Activated T-helper 17 cell treated with anti-CD3 and anti-CD28 coated beads, Interleukin-2, amount 50 U/mL, for 72 hours (primary cell): ENCODE results near the gene AADAC. TPM values are rescaled to one million over a fixed set of nuclear protein-coding genes. Genes with fewer than 3 reads are reported as not detected.
"Not testable (repeated sequence)": the region's sequence is repeated elsewhere in the genome, so short reads cannot be mapped to it uniquely, and the experiment has no call there.

Experiments used
- ATAC-seq: fragments of 150-1000 bp; cut with Tn5 transposase; replicated peaks from 2 replicates; pipeline ENCODE4 v1.10.0; 2021; ENCODE audit warnings: mild to moderate bottlenecking, moderate library complexity
- H3K27ac Mint-ChIP-seq: one replicate; pipeline ENCODE4 v1.8.0; 2022; ENCODE audit warnings: mixed read lengths
- H3K27me3 Mint-ChIP-seq: one replicate; pipeline ENCODE4 v1.8.0; 2022; ENCODE audit warnings: mixed read lengths
- H3K36me3 Mint-ChIP-seq: one replicate; pipeline ENCODE4 v1.8.0; 2022; ENCODE audit warnings: low read depth, mild to moderate bottlenecking, mixed read lengths
- H3K4me1 Mint-ChIP-seq: one replicate; pipeline ENCODE4 v1.8.0; 2022; ENCODE audit warnings: mixed read lengths
- H3K4me3 Mint-ChIP-seq: one replicate; pipeline ENCODE4 v1.8.0; 2022; ENCODE audit warnings: mild to moderate bottlenecking, mixed read lengths
- H3K9me3 Mint-ChIP-seq: one replicate; pipeline ENCODE4 v1.8.0; 2022; ENCODE audit warnings: mixed read lengths
- total RNA-seq, 2 donors: library from RNA; stranded (reverse); gene quantifications; one replicate each; pipeline ENCODE4 v1.2.3, GENCODE V29; 2022

Gene AADAC
- total RNA-seq, 2 donors from 2014 or later, result not detected

GRCh38 chr3:151789853-151790463 lies 24.0 kb upstream of the AADAC start:
- Mint-ChIP-seq H3K36me3 (no peaks in the 10 kb centered on the region), H3K27ac (no peak overlapping the region), H3K9me3 (no peaks in the 10 kb centered on the region), H3K27me3 (peaks cover 10% of the 10 kb centered on the region), H3K4me1 (no peaks in the 10 kb centered on the region), H3K4me3 (no peak overlapping the region)
- no peak for ATAC-seq

- ATAC-seq, H3K27me3 Mint-ChIP-seq, H3K36me3 Mint-ChIP-seq, H3K4me3 Mint-ChIP-seq, H3K9me3 Mint-ChIP-seq, H3K4me1 Mint-ChIP-seq, H3K27ac Mint-ChIP-seq: not testable (repeated sequence)
Observed at GRCh38 chr3:151790763-151791162, 23.2 kb upstream of the AADAC start.

GRCh38 chr3:151792411-151792810 lies 21.5 kb upstream of the AADAC start:
- Mint-ChIP-seq H3K4me1 (no peaks in the 10 kb centered on the region), H3K9me3 (no peaks in the 10 kb centered on the region), H3K36me3 (no peaks in the 10 kb centered on the region), H3K27me3 (peaks cover 10% of the 10 kb centered on the region), H3K27ac (no peak overlapping the region), H3K4me3 (no peak overlapping the region)
- no peak for ATAC-seq

- no peak overlapping the region for H3K27ac Mint-ChIP-seq
- no peak for ATAC-seq
- no peaks in the 10 kb centered on the region for H3K9me3 Mint-ChIP-seq
- H3K4me3 Mint-ChIP-seq, result no peak overlapping the region
- H3K27me3 Mint-ChIP-seq, result peaks cover 10% of the 10 kb centered on the region
- no peaks in the 10 kb centered on the region for H3K4me1 Mint-ChIP-seq
- no peaks in the 10 kb centered on the region for H3K36me3 Mint-ChIP-seq
Observed at GRCh38 chr3:151793636-151794035, 20.3 kb upstream of the AADAC start.

- Mint-ChIP-seq H3K9me3 (no peaks in the 10 kb centered on the region), H3K4me1 (no peaks in the 10 kb centered on the region), H3K27me3 (peaks cover 10% of the 10 kb centered on the region), H3K36me3 (no peaks in the 10 kb centered on the region), H3K4me3 (no peak overlapping the region), H3K27ac (no peak overlapping the region)
- ATAC-seq, result no peak
Observed at GRCh38 chr3:151794080-151794479, 19.8 kb upstream of the AADAC start.

GRCh38 chr3:151795276-151795675 lies 18.6 kb upstream of the AADAC start:
- no peaks in the 10 kb centered on the region for H3K9me3 Mint-ChIP-seq
- no peak overlapping the region for H3K27ac Mint-ChIP-seq
- H3K4me3 Mint-ChIP-seq, result no peak overlapping the region
- peaks cover 5% of the 10 kb centered on the region for H3K27me3 Mint-ChIP-seq
- no peak for ATAC-seq
- H3K36me3 Mint-ChIP-seq, result no peaks in the 10 kb centered on the region
- no peaks in the 10 kb centered on the region for H3K4me1 Mint-ChIP-seq

- no peaks in the 10 kb centered on the region for H3K9me3 Mint-ChIP-seq
- no peak overlapping the region for H3K4me3 Mint-ChIP-seq
- no peaks in the 10 kb centered on the region for H3K36me3 Mint-ChIP-seq
- H3K27ac Mint-ChIP-seq, result no peak overlapping the region
- ATAC-seq, result no peak
- H3K4me1 Mint-ChIP-seq, result no peaks in the 10 kb centered on the region
- H3K27me3 Mint-ChIP-seq, result peaks cover 5% of the 10 kb centered on the region
Observed at GRCh38 chr3:151796105-151796680, 17.7 kb upstream of the AADAC start.

- Mint-ChIP-seq H3K36me3 (no peaks in the 10 kb centered on the region), H3K27me3 (peaks cover 9% of the 10 kb centered on the region), H3K4me3 (no peak overlapping the region), H3K4me1 (no peaks in the 10 kb centered on the region), H3K27ac (no peak overlapping the region), H3K9me3 (no peaks in the 10 kb centered on the region)
- no peak for ATAC-seq
Observed at GRCh38 chr3:151798466-151798865, 15.4 kb upstream of the AADAC start.

GRCh38 chr3:151800431-151800830 lies 13.5 kb upstream of the AADAC start:
- Mint-ChIP-seq H3K9me3 (no peaks in the 10 kb centered on the region), H3K27me3 (peaks cover 4% of the 10 kb centered on the region), H3K27ac (no peak overlapping the region), H3K4me3 (no peak overlapping the region), H3K4me1 (no peaks in the 10 kb centered on the region), H3K36me3 (no peaks in the 10 kb centered on the region)
- no peak for ATAC-seq

- no peak overlapping the region for H3K27ac Mint-ChIP-seq
Observed at GRCh38 chr3:151804267-151804666, 9.6 kb upstream of the AADAC start.

GRCh38 chr3:151806838-151807237 lies 7.1 kb upstream of the AADAC start:
- no peak overlapping the region for H3K4me3 Mint-ChIP-seq
- H3K4me1 Mint-ChIP-seq, result no peaks in the 10 kb centered on the region
- H3K27ac Mint-ChIP-seq, result no peak overlapping the region
- peaks cover 15% of the 10 kb centered on the region for H3K27me3 Mint-ChIP-seq
- peaks cover 10% of the 10 kb centered on the region for H3K9me3 Mint-ChIP-seq
- H3K36me3 Mint-ChIP-seq, result no peaks in the 10 kb centered on the region
- no peak for ATAC-seq

More at GRCh38 chr3:151804267-151804666, 9.6 kb upstream of the AADAC start:
- Mint-ChIP-seq H3K4me3 (no peak overlapping the region), H3K9me3 (peaks cover 10% of the 10 kb centered on the region), H3K27me3 (peaks cover 15% of the 10 kb centered on the region), H3K36me3 (no peaks in the 10 kb centered on the region), H3K4me1 (no peaks in the 10 kb centered on the region)
- ATAC-seq, result no peak

GRCh38 chr3:151808926-151809325 lies 5.0 kb upstream of the AADAC start:
- not testable (repeated sequence) for H3K4me1 Mint-ChIP-seq, H3K4me3 Mint-ChIP-seq, H3K9me3 Mint-ChIP-seq, H3K27ac Mint-ChIP-seq, H3K36me3 Mint-ChIP-seq, ATAC-seq
- peaks cover 11% of the 10 kb centered on the region for H3K27me3 Mint-ChIP-seq

GRCh38 chr3:151811474-151811873 lies 2.4 kb upstream of the AADAC start:
- ATAC-seq, result no peak
- H3K4me1 Mint-ChIP-seq, result no peaks in the 10 kb centered on the region
- H3K27me3 Mint-ChIP-seq, result peaks cover 8% of the 10 kb centered on the region
- H3K4me3 Mint-ChIP-seq, result no peak overlapping the region
- H3K36me3 Mint-ChIP-seq, result no peaks in the 10 kb centered on the region
- peaks cover 10% of the 10 kb centered on the region for H3K9me3 Mint-ChIP-seq
- H3K27ac Mint-ChIP-seq, result no peak overlapping the region

- H3K36me3 Mint-ChIP-seq, result no peaks in the 10 kb centered on the region
- no peak overlapping the region for H3K27ac Mint-ChIP-seq
- peaks cover 6% of the 10 kb centered on the region for H3K27me3 Mint-ChIP-seq
- no peak overlapping the region for H3K4me3 Mint-ChIP-seq
- no peaks in the 10 kb centered on the region for H3K4me1 Mint-ChIP-seq
- H3K9me3 Mint-ChIP-seq, result no peaks in the 10 kb centered on the region
- no peak for ATAC-seq
Observed at GRCh38 chr3:151814588-151814987, 672 bp downstream of the AADAC start.

GRCh38 chr3:151816091-151816604 lies 2.2 kb downstream of the AADAC start:
- Mint-ChIP-seq H3K27me3 (peaks cover 9% of the 10 kb centered on the region), H3K36me3 (no peaks in the 10 kb centered on the region), H3K4me3 (no peak overlapping the region), H3K9me3 (no peaks in the 10 kb centered on the region), H3K4me1 (no peaks in the 10 kb centered on the region), H3K27ac (no peak overlapping the region)
- ATAC-seq, result no peak
